GM10266 (cell line): ENCODE measurements around the gene TRAF3IP3.
A peak's percentile ranks its signal among the peaks of the same experiment; 100 is the strongest.

Experiments used
- DNase-seq: peaks from one replicate; pipeline ENCODE4 v3.0.0; 2012; ENCODE audit errors: extremely low spot score
- TF ChIP-seq, protein P1 (sequence below): IDR thresholded peaks from 2 replicates; pipeline ENCODE4 v1.5.1; 2012; ENCODE audit warnings: mild to moderate bottlenecking, low read depth; ENCODE audit not compliant: control insufficient read depth, insufficient read depth; ENCODE audit errors: missing control alignments

Gene TRAF3IP3

DNA sequence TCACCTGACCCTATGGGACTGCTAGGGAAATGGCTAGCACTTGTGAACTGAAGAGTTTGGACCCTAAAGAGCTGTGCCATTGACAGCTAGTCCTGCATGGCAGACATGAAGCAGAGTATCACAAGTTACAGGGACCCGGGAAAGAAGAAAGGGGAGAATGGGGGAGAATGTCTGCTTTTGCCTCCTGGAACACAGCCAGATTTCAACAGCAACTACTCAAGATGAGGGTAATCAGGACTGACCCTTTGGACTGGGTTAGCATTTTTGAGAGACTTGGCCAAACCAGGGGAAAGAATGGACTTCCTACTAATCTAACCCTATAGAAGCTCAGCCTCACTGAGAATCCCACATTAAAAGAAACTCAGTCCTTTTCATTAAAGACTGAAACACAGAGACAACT, 63.2 kb downstream of the TRAF3IP3 start:
- TF ChIP-seq, protein P1, sequence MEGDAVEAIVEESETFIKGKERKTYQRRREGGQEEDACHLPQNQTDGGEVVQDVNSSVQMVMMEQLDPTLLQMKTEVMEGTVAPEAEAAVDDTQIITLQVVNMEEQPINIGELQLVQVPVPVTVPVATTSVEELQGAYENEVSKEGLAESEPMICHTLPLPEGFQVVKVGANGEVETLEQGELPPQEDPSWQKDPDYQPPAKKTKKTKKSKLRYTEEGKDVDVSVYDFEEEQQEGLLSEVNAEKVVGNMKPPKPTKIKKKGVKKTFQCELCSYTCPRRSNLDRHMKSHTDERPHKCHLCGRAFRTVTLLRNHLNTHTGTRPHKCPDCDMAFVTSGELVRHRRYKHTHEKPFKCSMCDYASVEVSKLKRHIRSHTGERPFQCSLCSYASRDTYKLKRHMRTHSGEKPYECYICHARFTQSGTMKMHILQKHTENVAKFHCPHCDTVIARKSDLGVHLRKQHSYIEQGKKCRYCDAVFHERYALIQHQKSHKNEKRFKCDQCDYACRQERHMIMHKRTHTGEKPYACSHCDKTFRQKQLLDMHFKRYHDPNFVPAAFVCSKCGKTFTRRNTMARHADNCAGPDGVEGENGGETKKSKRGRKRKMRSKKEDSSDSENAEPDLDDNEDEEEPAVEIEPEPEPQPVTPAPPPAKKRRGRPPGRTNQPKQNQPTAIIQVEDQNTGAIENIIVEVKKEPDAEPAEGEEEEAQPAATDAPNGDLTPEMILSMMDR = no peak
- no peak for DNase-seq

DNA sequence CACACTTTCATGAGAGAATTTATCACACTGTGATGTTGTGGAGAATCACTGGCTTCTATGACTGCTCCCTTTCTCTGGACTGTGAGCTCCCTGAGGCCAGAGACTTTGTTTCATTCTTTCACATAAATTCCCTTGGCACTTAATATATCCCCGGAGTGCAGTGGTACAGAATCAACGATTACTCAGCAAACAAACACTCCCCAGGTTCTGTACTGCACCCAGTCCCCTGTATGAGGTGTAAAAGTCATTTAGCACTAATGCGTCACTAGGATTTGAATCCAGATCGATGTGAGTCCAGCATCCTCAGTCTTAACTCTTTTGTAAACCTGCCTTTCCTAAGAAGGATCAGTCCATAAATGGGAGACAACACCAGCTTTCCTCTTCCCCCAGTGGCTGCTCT, 65.1 kb downstream of the TRAF3IP3 start:
- DNase-seq = no peak

DNA sequence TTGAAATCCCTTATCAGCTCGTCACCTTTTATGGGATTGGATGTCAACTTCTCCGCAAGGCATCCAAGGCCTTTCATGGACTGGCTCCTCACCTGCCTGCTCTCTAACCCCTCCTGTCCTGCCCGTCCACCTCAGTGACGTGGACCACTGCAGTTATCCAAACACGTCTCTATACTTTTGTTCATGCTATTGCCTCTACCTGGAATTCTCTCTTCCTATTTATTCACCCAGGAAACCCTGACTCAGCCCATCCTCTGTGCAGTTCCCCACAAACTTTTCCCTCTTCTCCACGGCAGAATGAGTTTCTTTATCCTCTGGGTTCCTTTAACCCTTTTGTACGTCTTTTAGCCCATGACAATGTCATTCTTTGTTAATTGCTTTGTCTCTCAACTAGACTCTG, 66.9 kb downstream of the TRAF3IP3 start:
- TF ChIP-seq, protein P1 = no peak
- DNase-seq = no peak

More for the DNA sequence above, 65.1 kb downstream of the TRAF3IP3 start:
- TF ChIP-seq, protein P1 = no peak

DNA sequence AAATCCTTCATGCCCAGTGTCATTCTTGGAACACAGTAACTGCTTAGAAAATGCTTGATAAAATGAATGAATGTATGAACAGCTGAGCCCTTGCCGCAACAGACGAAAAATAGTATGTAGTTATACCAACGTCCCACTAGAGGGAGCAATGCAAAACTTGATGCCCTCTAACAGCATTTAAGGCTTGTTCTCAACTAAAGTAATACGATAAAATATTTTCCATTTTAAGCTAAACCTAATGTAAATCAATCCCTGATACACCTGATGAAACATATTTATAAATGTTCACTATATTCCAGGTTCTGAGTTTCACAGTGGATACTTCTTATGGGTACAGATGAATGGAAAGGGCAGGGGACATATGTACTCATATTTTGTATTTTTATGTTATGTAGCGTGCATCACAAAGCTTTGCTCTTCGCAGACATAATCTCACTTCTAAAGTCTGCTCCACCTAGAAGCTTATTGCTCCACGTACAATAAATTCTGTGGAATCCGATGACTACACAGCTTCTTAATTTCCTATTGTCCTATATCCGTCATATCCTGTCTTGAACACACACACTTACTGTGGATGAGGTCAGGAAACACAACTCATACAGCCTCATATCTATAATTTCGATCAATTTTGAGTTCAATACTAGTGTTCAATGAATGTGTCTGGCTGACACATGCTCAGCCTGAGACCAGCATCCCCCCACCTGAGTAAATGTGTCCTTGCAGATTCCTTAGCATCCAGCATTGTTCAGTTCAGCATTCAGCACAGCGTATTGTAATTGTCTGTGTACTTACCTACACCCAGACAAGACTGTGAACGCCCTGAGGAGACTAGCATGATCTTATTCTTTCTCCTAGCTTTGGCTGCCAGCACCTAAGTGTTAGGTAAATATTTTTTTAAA, 67.5 kb downstream of the TRAF3IP3 start:
- TF ChIP-seq, protein P1 = peak; percentile 72
- peak; percentile 54 for DNase-seq

DNA sequence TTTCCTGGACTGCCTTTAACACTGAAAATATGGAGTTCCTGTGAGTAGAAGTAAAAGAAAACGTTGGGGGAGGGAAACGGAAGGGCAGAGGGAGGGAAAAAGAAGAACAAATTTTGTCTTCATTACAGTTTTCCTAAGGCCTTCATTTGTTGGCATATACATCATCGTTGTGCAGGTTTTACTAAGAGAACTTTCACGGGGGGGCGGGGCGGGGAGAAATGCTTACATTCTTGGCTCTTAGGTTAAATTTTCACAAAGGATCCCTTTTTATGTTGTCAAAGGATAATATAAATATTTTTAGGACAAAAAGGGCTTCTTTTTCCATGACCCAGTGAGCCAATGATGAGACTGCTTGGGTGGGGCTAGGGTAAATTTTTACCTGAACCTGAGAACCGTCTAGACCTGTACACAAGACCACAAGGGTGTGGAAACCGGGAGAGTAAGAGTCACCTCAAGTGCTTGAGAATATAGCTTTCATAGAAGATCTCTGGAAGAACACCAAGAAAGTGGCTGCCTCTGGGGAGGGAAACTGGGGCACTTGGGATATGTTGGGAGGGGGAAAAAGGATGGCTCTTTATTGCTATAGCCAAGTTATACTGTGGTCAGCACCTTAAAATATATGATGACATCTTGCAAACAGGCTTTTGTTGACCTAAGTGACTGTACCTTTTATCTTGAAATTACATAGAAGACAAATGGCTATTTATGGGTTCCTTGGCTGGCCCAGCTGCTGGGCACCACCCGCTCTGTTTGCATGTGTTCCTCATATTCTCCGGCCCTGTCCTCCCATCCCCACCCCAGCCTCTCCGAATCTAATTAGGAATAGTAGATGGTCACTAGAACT, 70.0 kb downstream of the TRAF3IP3 start:
- TF ChIP-seq, protein P1 = no peak
- DNase-seq = no peak

DNA sequence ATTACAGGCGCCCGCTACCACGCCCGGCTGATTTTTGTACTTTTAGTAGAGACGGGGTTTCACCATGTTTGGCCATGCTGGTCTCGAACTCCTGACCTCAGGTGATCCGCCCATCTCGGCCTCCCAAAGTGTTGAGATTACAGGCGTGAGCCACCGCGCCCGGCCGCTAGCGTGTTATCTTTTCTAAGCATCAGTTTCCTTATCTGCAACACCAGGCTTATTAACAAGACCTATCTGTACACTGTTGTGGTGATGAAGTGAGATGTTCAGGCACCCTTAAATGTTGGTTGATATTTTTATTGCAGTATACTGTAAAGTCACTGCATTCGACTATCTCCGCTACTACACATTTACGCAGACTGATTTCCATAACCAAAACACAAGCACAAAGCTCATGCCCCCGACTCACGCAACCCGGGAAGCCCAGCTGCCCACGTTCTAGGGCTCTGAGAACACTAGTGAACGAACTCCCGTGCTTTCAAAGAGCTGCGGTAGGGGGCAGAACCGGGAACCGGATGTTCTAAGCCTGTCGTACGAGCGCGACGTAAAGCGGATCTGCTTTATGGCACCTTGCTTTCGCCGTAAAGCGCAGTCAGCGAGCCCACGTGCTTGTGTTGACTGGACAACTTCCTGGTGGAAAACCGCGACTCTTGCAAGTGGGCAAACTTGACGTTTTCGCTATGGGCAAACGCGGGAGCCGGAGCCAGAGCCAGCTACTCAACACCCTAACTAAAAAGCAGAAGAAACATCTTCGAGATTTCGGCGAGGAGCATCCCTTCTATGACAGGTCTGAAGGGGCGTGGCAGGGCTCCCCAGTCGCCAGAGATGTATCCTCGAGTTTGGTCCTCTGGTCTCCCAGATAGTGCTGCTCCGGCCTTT, 71.8 kb downstream of the TRAF3IP3 start, which contains the start of gene UTP25:
Gene UTP25, plus strand, starts transcription at position 589 of the 879 bp plus-strand sequence. Its CDS starts 92 bp downstream, at position 681.
- peak; percentile 85 for DNase-seq
- TF ChIP-seq, protein P1 = peak; percentile 64
